ENCODE measurements around the gene JAG2.

The JAG2 gene

DNA sequence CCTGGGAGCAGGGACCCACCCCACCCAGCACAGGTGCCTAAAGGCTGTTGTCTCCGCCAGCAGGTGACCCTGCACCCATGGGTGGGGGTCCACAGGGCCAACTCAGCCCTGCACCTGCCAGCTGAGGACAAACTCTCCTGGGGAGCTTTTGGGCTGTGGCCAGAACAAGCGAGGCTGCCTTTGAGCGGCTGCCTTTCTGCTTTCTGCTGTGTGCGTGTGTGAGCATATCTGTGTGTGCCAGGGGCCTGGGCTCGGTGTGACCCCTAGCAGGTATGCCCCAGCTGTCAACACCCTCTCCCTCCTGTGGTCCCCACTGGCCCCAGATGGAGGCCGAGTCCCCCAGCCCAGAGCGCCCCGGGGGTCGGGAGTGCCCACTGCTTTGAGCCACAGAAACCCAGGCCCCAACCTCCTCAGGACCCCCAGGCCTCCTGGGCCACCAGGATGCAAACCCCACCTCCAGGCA is 77.5 kb downstream of the JAG2 start:
- no peak for DNase-seq (ENCODE audit: low spot score)

Measured in COLO829 (cell line).